MM.1S (cell line): ENCODE measurements around the gene DHRS12.

Experiments used
- DNase-seq: peaks from one replicate; pipeline ENCODE4 v3.0.0-alpha.2; 2015
- H2AFZ ChIP-seq: fragments of 300-600 bp; sonication (generic); 2 replicates; pipeline ENCODE4 v1.6.0; 2016; ENCODE audit warnings: antibody characterized with exemption, low read length
- H3F3A ChIP-seq: fragments of 300-600 bp; sonication (generic); 2 replicates; pipeline ENCODE4 v1.6.1; 2016; ENCODE audit warnings: mild to moderate bottlenecking, antibody characterized with exemption, low read length, moderate library complexity, mixed read lengths; ENCODE audit not compliant: insufficient read depth
- H3K27ac ChIP-seq: fragments of 300-600 bp; sonication (generic); 2 replicates; pipeline ENCODE4 v1.5.1; 2016; ENCODE audit warnings: mild to moderate bottlenecking, low read length
- H3K27me3 ChIP-seq: fragments of 300-600 bp; sonication (generic); replicated peaks from 2 replicates; pipeline ENCODE4 v1.6.0; 2016; ENCODE audit warnings: low read length; ENCODE audit not compliant: insufficient read depth
- H3K36me3 ChIP-seq: fragments of 300-600 bp; sonication (generic); replicated peaks from 2 replicates; pipeline ENCODE4 v1.6.1; 2016; ENCODE audit warnings: mild to moderate bottlenecking, low read length, mixed read lengths; ENCODE audit not compliant: insufficient read depth
- H3K4me1 ChIP-seq: fragments of 300-600 bp; sonication (generic); 2 replicates; pipeline ENCODE4 v1.6.1; 2016; ENCODE audit warnings: low read length, mixed read lengths
- H3K4me2 ChIP-seq: fragments of 300-600 bp; sonication (generic); 2 replicates; pipeline ENCODE4 v1.6.0; 2016; ENCODE audit warnings: low read depth, low read length
- H3K4me3 ChIP-seq: fragments of 300-600 bp; sonication (generic); 2 replicates; pipeline ENCODE4 v1.5.1; 2016; ENCODE audit warnings: low read length, mixed read lengths
- H3K79me2 ChIP-seq: fragments of 300-600 bp; sonication (generic); 2 replicates; pipeline ENCODE4 v1.6.1; 2016; ENCODE audit warnings: mixed run types, low read length, mixed read lengths
- H3K9ac ChIP-seq: fragments of 300-600 bp; sonication (generic); 2 replicates; pipeline ENCODE4 v1.6.1; 2016; ENCODE audit warnings: low read length, mixed read lengths
- H3K9me2 ChIP-seq: fragments of 300-600 bp; sonication (generic); replicated peaks from 2 replicates; pipeline ENCODE4 v1.6.1; 2016; ENCODE audit warnings: mild to moderate bottlenecking, low read length, mixed read lengths; ENCODE audit not compliant: insufficient read depth
- H3K9me3 ChIP-seq: fragments of 300-600 bp; sonication (generic); replicated peaks from 2 replicates; pipeline ENCODE4 v1.6.1; 2016; ENCODE audit warnings: mild to moderate bottlenecking, low read length, mixed read lengths; ENCODE audit not compliant: insufficient read depth
- H4K20me1 ChIP-seq: fragments of 300-600 bp; sonication (generic); 2 replicates; pipeline ENCODE4 v1.6.1; 2016; ENCODE audit warnings: mild to moderate bottlenecking, low read length, moderate library complexity, mixed read lengths; ENCODE audit not compliant: insufficient read depth
- CTCF ChIP-seq: fragments of 300-600 bp; sonication (generic); IDR thresholded peaks from 2 replicates; pipeline ENCODE4 v1.5.1; 2016; ENCODE audit warnings: antibody characterized with exemption, low read length, mixed read lengths
- EZH2 ChIP-seq: fragments of 300-600 bp; sonication (generic); optimal IDR thresholded peaks from 2 replicates; pipeline ENCODE3; 2017; ENCODE audit warnings: low read depth, mild to moderate bottlenecking, antibody characterized with exemption, low read length, mixed read lengths
- EZH2phosphoT487 ChIP-seq: fragments of 300-600 bp; sonication (generic); IDR thresholded peaks from 2 replicates; pipeline ENCODE4 v1.6.1; 2018; ENCODE audit warnings: antibody characterized with exemption, low read length

Gene DHRS12

GRCh38 chr13:51827254-51827653 is 23.3 kb upstream of the DHRS12 start:
- no peak overlapping the region for H2AFZ ChIP-seq
- H3K27me3 ChIP-seq = no peaks in the 10 kb centered on the region
- H3K9me3 ChIP-seq = no peaks in the 10 kb centered on the region
- H4K20me1 ChIP-seq = no peaks in the 10 kb centered on the region
- H3K36me3 ChIP-seq = no peaks in the 10 kb centered on the region
- TF ChIP-seq EZH2phosphoT487 = no peak
- TF ChIP-seq CTCF = no peak
- no peak for TF ChIP-seq EZH2
- H3K4me2 ChIP-seq = no peak overlapping the region
- H3K4me1 ChIP-seq = peaks cover 15% of the 10 kb centered on the region; the same call in 1 of the 2 replicates
- H3F3A ChIP-seq = no peaks in the 10 kb centered on the region
- no peak overlapping the region for H3K4me3 ChIP-seq
- no peak overlapping the region for H3K27ac ChIP-seq
- no peak overlapping the region for H3K9ac ChIP-seq
- no peak for DNase-seq
- no peaks in the 10 kb centered on the region for H3K9me2 ChIP-seq
- no peaks in the 10 kb centered on the region for H3K79me2 ChIP-seq

DNA sequence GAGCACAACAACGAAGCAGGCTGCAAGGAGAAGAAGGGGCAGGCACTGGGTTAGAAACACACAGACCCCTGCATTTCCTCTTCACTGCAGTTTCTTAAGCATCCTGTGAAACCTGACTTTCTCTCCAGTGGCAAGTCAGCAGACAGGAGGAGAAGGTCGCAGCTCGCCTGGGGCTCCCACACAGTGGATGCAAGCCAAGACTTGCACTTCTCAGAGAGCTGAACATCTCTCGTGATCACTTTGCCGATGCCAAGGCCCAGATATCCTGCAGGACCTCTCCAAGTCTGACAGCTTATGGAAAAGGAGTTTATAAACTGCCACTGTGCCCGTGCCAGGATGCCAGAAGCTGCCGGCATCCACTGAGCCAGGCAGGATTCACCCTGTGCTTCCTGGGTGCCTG is 22.6 kb upstream of the DHRS12 start:
- Histone ChIP-seq H3K36me3 (no peaks in the 10 kb centered on the region), H3K27me3 (no peaks in the 10 kb centered on the region), H3K9me3 (no peaks in the 10 kb centered on the region), H3K79me2 (no peaks in the 10 kb centered on the region), H3K4me3 (no peak overlapping the region), H3K4me2 (no peak overlapping the region), H2AFZ (no peak overlapping the region), H3K27ac (no peak overlapping the region), H3F3A (no peaks in the 10 kb centered on the region), H3K9ac (no peak overlapping the region), H4K20me1 (no peaks in the 10 kb centered on the region), H3K9me2 (no peaks in the 10 kb centered on the region), H3K4me1 (peaks cover 15% of the 10 kb centered on the region; the same call in 1 of the 2 replicates)
- TF ChIP-seq EZH2phosphoT487 (no peak), CTCF (no peak)
- no peak for DNase-seq

GRCh38 chr13:51825681-51826254 is 21.8 kb upstream of the DHRS12 start:
- Histone ChIP-seq H3K9me2 (no peaks in the 10 kb centered on the region), H3K36me3 (no peaks in the 10 kb centered on the region), H3K79me2 (no peaks in the 10 kb centered on the region), H4K20me1 (no peaks in the 10 kb centered on the region), H3K27me3 (no peaks in the 10 kb centered on the region), H3F3A (no peaks in the 10 kb centered on the region), H2AFZ (no peak overlapping the region), H3K4me1 (peaks cover 15% of the 10 kb centered on the region; the same call in 1 of the 2 replicates), H3K27ac (no peak overlapping the region; the same call in 1 of the 2 replicates), H3K9ac (no peak overlapping the region), H3K9me3 (no peaks in the 10 kb centered on the region), H3K4me3 (no peak overlapping the region), H3K4me2 (peak overlapping the region; percentile 22; the same call in 1 of the 2 replicates)
- DNase-seq = no peak
- TF ChIP-seq EZH2 = no peak
- no peak for TF ChIP-seq CTCF
- no peak for TF ChIP-seq EZH2phosphoT487
